HPDE6-E6E7 (cell line): ENCODE measurements around the gene VCPKMT.
"Not testable (repeated sequence)": the region's sequence is repeated elsewhere in the genome, so short reads cannot be mapped to it uniquely, and the experiment has no call there.

ENCODE experiments used
- DNase-seq: peaks from one replicate; pipeline ENCODE4 v3.0.0; 2011; ENCODE audit warnings: missing footprints; ENCODE audit errors: extremely low spot score

The VCPKMT gene

GRCh38 chr14:50092006-50092555, 24.3 kb downstream of the VCPKMT start:
- no peak for DNase-seq

DNA sequence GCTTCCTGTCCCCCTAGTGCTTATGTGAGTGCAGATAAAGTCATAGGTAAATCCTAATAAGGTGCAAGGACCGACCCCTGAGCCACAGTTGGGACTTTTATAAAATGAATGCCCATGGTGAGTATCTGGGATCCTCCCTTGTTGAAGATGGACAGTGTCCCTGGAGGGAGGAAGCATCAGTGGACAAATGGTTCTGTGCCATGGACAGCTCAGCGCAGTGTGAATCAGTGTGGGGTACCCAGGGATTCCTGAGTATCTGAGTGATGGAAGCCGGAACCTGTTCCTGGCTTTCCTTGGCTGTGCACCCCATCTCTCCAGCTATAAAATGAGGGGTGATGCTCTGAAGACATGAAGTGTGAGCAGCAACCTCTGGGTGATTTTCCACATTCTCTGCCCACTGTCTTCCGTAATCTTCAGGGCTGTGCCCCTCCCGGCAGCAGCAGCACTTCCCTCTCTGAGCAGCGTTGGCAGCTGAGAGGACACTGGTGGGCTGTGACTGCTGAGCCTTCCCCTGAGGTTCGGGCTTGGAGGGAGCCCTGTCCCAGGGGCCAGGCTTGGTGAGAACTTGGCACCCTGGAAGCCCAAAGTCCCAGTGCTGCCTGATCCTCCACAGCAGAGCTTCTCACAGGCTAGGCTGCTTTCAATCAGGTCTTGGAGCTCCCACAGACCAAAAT, 25.0 kb downstream of the VCPKMT start:
- no peak for DNase-seq

DNA sequence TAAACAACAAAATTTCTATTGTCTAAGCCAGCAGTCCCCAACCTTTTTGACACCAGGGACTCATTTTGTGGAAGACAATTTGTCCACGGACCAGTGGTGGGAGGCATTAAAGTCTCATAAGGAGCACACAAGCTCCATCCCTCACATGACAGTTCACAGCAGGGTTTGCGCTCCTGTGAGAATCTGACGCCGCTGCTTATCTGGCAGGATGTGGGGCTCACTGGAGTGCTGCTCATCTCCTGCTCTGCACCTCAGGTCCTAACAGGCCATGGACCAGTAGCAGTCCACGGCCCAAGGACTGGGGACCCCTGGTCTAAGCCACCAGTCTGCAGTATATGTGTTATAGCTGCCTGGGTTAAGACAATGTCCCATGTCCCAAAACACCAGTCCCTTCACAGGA, 27.2 kb downstream of the VCPKMT start:
- no peak for DNase-seq

DNA sequence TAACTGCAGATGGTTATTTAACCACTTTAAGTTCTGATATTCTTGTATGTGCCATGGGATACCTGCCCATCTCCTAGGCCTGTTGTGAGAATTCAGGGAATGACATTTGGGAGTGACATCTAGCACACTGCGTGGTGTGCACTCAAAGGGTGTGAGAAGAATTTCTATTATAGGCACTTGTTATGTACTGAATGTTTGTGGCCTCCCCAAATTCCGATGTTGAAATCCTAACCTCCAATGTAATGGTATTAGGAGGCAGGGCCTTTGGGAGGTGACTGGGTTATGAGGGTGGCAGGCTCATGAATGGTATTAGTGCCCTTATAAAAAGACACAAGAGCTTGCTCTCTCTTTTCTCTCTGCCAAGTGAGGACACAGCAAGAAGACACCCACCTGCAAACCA, 27.6 kb downstream of the VCPKMT start:
- DNase-seq: no peak

DNA sequence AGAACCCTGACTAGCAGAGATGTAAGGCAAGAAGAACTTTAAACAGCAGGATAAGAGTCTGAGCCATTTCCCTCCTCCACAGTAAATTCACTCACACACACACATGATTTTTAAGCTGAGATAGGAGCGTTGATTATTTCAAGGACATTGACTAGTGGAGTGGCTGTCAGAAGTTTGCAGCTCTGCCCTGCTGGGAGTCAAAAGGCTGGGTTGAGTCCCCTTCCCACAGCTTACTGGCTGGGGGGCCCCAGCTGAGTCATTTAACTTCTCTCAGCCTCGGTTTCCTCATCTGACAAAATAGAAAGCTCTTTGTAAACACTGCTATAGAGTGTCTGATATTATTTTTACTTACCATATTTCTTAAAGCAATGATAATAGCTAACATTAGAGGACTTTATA, 28.3 kb downstream of the VCPKMT start:
- DNase-seq: no peak

DNA sequence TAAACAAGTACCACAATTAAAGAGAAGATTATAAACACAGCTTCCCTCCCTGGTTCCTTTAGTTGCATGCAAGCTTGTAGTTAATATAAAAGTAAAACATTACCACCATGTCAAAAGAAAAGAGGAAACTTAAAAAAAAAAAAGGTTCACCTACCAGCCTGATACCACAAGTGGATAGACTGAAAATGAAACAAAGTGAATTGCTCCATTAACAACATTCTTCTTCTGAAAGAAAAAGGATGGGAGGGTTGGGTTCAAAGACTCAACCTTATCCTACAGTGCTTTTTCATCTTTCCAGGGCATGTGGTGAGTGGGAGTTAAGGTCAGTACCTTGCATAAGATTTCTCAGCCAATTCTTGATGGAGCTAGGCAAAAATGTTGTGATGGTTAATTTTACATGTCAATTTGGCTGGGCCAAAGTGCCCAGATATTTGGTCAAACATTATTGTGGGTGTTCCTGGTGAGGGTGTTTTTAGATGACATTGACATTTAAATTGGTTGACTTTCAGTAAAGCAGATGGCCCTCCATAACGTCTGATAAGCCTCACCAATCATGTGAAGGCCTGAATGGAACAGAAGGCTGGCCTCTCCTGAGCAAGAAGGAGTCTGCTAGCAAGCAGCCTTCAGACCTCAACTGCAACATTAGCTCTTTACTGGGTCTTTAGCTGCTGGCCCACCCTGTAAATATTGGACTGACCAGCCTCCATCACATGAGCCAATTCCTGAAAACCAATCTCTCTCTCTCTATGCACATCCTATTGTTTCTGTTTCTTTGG, 28.8 kb downstream of the VCPKMT start:
- DNase-seq: no peak

- no peak for DNase-seq
These were observed 30.1 kb downstream of the VCPKMT start for GRCh38 chr14:50086321-50086711.

- DNase-seq: no peak
These were observed 30.6 kb downstream of the VCPKMT start for GRCh38 chr14:50085570-50086320.

DNA sequence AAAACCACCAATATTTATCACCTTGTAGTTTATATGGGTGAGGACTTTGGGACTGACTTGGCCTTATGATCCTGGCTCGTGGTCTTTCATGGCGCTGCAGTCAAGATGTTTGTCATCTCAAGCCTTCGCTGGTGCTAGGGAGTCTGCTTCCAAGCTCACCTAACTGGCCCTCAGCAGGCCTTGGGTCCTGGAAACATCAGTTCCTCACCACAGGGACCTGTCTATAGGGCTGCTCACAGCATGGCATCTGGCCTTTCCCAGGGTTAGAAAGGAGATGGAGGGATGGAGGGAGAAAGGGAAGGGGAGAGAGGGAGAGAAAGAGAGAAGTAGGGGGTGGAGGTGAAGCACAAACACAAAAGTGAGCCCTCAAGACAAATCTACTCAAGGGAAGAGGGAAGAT, 31.7 kb downstream of the VCPKMT start:
- DNase-seq: no peak

- no peak for DNase-seq
These were observed 32.7 kb downstream of the VCPKMT start for GRCh38 chr14:50083467-50084337.

DNA sequence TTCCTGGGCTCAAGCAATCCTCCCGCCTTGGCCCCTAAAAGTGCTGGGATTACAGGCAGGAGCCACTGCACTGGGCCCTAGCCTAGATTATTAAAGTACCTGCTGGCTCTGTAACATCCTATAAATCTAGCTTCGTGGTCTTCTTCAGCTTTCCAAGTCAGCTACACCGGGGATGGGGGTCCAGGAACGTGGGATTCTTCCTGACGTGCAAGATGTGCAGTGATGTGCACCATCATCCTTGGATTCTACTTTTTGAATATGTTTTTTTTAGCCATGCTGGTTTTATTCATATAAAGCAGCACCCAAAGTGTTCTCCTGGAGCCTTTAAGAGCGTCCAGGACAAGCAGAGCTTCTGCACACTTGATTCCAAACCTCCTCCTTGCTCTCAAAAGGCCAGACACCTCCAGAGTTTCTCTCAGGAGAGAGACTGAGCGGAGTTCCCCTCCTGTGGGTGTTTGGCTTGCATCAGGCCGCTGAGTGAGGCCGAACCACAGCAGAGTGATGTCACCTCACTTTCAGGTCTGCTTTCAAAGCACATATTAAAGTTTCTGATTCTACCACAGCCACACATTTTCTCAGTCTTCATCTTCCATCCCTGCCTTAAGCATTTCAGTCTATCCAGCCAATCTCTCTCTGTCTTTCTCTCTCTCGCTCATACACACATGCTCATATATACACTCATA, 33.4 kb downstream of the VCPKMT start:
- no peak for DNase-seq

- no peak for DNase-seq
These were observed 34.0 kb downstream of the VCPKMT start for GRCh38 chr14:50082308-50082742.

- not testable (repeated sequence) for DNase-seq
These were observed 37.3 kb downstream of the VCPKMT start for GRCh38 chr14:50079103-50079502.

DNA sequence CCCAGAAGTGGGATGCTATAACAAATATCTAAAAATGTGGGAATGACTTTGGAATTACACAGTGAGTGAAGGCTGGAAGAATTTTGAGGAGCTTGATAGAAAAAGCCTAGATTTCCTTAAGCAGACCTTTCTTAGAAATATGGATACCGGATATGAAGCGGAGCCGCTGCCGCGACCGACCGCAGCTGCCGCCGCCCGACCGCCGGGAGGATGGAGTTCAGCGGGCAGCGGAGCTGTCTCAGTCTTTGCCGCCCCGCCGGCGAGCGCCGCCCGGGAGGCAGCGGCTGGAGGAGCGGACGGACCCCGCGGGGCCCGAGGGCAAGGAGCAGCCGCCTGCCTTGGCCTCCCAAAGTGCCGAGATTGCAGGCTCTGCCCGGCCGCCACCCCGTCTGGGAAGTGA, 42.7 kb downstream of the VCPKMT start:
- not testable (repeated sequence) for DNase-seq

DNA sequence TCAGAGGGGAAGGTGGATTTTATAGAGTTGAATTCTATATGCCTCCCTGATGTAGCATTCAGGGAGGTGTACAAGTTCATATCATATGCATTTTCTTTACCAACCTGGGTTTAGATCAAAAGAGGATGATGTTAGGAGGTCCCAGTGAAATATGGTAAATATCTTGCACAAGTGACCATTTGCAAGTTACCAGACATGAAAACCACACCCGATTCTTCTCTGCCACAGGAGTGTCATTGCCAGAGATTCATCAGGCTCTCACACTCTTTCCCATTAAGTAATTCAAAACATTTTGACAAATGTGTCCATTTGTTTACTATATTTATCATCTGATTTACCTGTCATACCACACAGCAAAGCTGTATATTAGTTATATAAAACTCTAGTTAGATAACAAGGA, 44.0 kb downstream of the VCPKMT start:
- no peak for DNase-seq

DNA sequence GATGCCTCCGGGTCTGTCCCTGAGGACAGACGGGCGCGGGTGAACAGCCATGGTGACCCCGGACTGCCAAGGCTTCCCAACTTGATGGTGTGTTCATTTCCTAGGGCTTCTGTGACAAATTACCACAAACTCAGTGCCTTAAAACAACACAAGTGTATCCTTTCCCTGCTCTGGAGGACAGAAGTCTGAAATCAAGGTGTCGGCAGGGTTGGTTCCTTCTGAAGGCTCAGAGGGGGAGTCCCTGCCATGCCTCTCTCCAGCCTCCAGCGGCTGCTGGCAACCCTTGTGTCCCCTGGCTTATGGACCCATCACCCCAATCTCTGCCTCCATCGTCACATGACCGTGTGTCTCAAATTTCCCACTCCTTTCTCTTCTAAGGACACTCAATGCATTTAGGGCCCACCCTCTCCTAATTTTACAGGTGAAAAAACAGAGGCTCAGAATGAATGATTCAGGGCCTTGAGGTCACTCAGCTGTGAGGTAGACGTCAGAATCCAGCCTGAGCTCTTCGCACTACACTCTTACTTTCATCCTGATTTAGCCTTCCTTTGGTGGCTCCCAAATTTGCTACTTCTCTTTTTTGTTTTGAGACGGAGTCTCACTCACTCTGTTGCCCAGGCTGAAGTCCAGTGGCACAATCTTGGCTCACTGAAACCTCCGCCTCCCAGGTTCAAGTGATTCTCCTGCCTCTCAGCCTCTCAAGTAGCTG, 45.4 kb downstream of the VCPKMT start:
- no peak for DNase-seq

GRCh38 chr14:50070230-50070629, 46.1 kb downstream of the VCPKMT start:
- DNase-seq: no peak

DNA sequence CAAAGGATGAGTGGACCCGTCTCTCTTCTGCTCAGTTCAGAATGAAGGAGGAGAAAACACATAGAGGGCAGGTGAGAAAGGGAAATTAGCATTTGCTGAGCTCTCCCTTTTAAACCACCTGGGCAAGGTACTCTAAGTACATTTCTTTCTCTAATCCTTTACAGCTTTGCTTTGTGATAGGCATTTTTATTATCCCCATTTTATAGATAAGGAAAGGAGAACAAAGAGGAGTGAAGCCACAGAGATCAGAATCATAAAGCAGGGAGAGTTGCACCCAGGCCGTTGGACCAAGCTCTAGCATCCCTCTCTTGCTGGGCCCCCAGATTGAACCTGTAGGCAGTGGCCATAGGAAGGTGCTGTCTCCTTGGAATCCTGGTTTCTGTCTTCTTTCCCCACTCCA, 47.0 kb downstream of the VCPKMT start:
- no peak for DNase-seq

DNA sequence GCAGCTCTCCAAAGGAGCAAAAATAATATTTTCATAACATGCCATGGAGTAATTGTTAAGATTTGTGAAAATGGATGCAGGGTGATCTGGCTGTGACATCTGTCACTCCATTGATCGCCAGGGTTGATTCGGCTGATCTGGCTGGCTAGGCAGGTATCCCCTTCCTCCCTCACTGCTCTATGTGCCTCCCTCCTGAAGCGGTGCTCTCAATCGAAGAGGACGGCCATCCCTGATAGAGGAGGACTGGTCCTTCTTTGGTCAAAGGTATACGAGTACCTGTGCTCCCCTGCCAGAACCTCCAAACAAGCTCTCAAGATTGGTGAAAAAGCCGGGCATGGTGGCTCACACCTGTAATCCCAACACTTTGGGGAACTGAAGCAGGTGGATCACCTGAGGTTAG, 47.9 kb downstream of the VCPKMT start:
- DNase-seq: no peak
